Measurements from ENCODE around the gene CCSER1.

GRCh38 chr4:90184560-90184959 is 57.4 kb downstream of the CCSER1 start:
- TF ChIP-seq RAD21 (IDR thresholded peaks at IDR 0.05) (no peak), GABPA (IDR thresholded peaks at IDR 0.05 in 1 of 2, conservative IDR thresholded peaks at IDR 0.05 in 1 of 2) (no peak), YY1 (IDR thresholded peaks at IDR 0.05) (no peak), ZBTB33 (IDR thresholded peaks at IDR 0.05) (no peak), RXRA (IDR thresholded peaks at IDR 0.05) (no peak), TAF1 (conservative IDR thresholded peaks at IDR 0.05) (no peak), HNF4A (conservative IDR thresholded peaks at IDR 0.05) (no peak), JUND (IDR thresholded peaks at IDR 0.05) (no peak), FOXA2 (IDR thresholded peaks at IDR 0.05) (no peak)
- TF ChIP-seq, protein P1, sequence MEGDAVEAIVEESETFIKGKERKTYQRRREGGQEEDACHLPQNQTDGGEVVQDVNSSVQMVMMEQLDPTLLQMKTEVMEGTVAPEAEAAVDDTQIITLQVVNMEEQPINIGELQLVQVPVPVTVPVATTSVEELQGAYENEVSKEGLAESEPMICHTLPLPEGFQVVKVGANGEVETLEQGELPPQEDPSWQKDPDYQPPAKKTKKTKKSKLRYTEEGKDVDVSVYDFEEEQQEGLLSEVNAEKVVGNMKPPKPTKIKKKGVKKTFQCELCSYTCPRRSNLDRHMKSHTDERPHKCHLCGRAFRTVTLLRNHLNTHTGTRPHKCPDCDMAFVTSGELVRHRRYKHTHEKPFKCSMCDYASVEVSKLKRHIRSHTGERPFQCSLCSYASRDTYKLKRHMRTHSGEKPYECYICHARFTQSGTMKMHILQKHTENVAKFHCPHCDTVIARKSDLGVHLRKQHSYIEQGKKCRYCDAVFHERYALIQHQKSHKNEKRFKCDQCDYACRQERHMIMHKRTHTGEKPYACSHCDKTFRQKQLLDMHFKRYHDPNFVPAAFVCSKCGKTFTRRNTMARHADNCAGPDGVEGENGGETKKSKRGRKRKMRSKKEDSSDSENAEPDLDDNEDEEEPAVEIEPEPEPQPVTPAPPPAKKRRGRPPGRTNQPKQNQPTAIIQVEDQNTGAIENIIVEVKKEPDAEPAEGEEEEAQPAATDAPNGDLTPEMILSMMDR (IDR thresholded peaks at IDR 0.05; ENCODE audit: low read depth, low read length, missing input control) = no peak
- TF ChIP-seq, protein P2, sequence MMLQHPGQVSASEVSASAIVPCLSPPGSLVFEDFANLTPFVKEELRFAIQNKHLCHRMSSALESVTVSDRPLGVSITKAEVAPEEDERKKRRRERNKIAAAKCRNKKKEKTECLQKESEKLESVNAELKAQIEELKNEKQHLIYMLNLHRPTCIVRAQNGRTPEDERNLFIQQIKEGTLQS (IDR thresholded peaks at IDR 0.05) = no peak
- TF ChIP-seq, protein P3, sequence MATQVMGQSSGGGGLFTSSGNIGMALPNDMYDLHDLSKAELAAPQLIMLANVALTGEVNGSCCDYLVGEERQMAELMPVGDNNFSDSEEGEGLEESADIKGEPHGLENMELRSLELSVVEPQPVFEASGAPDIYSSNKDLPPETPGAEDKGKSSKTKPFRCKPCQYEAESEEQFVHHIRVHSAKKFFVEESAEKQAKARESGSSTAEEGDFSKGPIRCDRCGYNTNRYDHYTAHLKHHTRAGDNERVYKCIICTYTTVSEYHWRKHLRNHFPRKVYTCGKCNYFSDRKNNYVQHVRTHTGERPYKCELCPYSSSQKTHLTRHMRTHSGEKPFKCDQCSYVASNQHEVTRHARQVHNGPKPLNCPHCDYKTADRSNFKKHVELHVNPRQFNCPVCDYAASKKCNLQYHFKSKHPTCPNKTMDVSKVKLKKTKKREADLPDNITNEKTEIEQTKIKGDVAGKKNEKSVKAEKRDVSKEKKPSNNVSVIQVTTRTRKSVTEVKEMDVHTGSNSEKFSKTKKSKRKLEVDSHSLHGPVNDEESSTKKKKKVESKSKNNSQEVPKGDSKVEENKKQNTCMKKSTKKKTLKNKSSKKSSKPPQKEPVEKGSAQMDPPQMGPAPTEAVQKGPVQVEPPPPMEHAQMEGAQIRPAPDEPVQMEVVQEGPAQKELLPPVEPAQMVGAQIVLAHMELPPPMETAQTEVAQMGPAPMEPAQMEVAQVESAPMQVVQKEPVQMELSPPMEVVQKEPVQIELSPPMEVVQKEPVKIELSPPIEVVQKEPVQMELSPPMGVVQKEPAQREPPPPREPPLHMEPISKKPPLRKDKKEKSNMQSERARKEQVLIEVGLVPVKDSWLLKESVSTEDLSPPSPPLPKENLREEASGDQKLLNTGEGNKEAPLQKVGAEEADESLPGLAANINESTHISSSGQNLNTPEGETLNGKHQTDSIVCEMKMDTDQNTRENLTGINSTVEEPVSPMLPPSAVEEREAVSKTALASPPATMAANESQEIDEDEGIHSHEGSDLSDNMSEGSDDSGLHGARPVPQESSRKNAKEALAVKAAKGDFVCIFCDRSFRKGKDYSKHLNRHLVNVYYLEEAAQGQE (IDR thresholded peaks at IDR 0.05) = no peak
- TF ChIP-seq, protein P4, sequence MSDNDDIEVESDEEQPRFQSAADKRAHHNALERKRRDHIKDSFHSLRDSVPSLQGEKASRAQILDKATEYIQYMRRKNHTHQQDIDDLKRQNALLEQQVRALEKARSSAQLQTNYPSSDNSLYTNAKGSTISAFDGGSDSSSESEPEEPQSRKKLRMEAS (IDR thresholded peaks at IDR 0.05) = no peak

Measured in liver (tissue), 3 donors.